Astrocyte (in vitro differentiated cells and primary cell): Measurements from ENCODE around the gene MEIOSIN. TPM values are rescaled to one million over a fixed set of nuclear protein-coding genes. Genes with fewer than 3 reads are reported as not detected.

ENCODE experiments used
- DNase-seq: peaks from one replicate; pipeline ENCODE4 v3.0.0-alpha.2; 2010; ENCODE audit warnings: low read depth
- FAIRE-seq: peaks from 2 replicates; lab custom pipeline; 2011; peaks lifted over from hg19 to GRCh38; lab: Jason Lieb, UNC
- H2AFZ ChIP-seq: 2 replicates; pipeline ENCODE4 v1.6.0; 2012; ENCODE audit warnings: low read depth, low read length, inconsistent platforms
- H3K27ac ChIP-seq: 2 replicates; pipeline ENCODE4 v1.5.1; 2011; ENCODE audit warnings: low read depth, low read length, inconsistent platforms
- H3K27me3 ChIP-seq: 2 replicates; pipeline ENCODE4 v1.6.0; 2011; ENCODE audit warnings: low read length, inconsistent platforms; ENCODE audit not compliant: insufficient read depth
- H3K36me3 ChIP-seq: 2 replicates; pipeline ENCODE4 v1.5.1; 2011; ENCODE audit warnings: low read length, inconsistent platforms; ENCODE audit not compliant: insufficient read depth
- H3K4me1 ChIP-seq: 2 replicates; pipeline ENCODE4 v1.5.1; 2011; ENCODE audit warnings: low read length, inconsistent platforms; ENCODE audit not compliant: insufficient read depth
- H3K4me2 ChIP-seq: 2 replicates; pipeline ENCODE4 v1.6.0; 2012; ENCODE audit warnings: low read length, inconsistent platforms
- H3K4me3 ChIP-seq: 2 replicates; pipeline ENCODE4 v1.5.1; 2011; ENCODE audit warnings: low read depth, mild to moderate bottlenecking, low read length, inconsistent platforms; ENCODE audit not compliant: insufficient read depth
- H3K79me2 ChIP-seq: 2 replicates; pipeline ENCODE4 v1.6.0; 2012; ENCODE audit warnings: mild to moderate bottlenecking, low read length, inconsistent platforms; ENCODE audit not compliant: insufficient read depth
- H3K9ac ChIP-seq: 2 replicates; pipeline ENCODE4 v1.6.0; 2012; ENCODE audit warnings: mild to moderate bottlenecking, low read length, inconsistent platforms
- H3K9me3 ChIP-seq: 2 replicates; pipeline ENCODE4 v1.5.1; 2012; ENCODE audit warnings: low read depth, mild to moderate bottlenecking, low read length, inconsistent platforms; ENCODE audit not compliant: insufficient read depth
- H4K20me1 ChIP-seq: 2 replicates; pipeline ENCODE4 v1.6.0; 2012; ENCODE audit warnings: low read length, inconsistent platforms; ENCODE audit not compliant: insufficient read depth
- H3K27ac Mint-ChIP-seq: one replicate; pipeline ENCODE4 v1.8.0; 2021; ENCODE audit warnings: mild to moderate bottlenecking, mixed read lengths; ENCODE audit not compliant: unreplicated experiment
- H3K27me3 Mint-ChIP-seq: one replicate; pipeline ENCODE4 v1.8.0; 2021; ENCODE audit warnings: low read depth, mixed read lengths; ENCODE audit not compliant: unreplicated experiment
- H3K36me3 Mint-ChIP-seq: one replicate; pipeline ENCODE4 v1.8.0; 2021; ENCODE audit warnings: low read depth, mixed read lengths; ENCODE audit not compliant: unreplicated experiment
- H3K4me1 Mint-ChIP-seq: one replicate; pipeline ENCODE4 v1.8.0; 2021; ENCODE audit warnings: low read depth, mixed read lengths; ENCODE audit not compliant: unreplicated experiment
- H3K4me3 Mint-ChIP-seq: one replicate; pipeline ENCODE4 v1.8.0; 2021; ENCODE audit warnings: mild to moderate bottlenecking, moderate library complexity, mixed read lengths; ENCODE audit not compliant: unreplicated experiment
- H3K9me3 Mint-ChIP-seq: one replicate; pipeline ENCODE4 v1.8.0; 2021; ENCODE audit warnings: mild to moderate bottlenecking, mixed read lengths; ENCODE audit not compliant: unreplicated experiment
- EZH2 ChIP-seq: IDR thresholded peaks from 2 replicates; pipeline ENCODE4 v1.6.1; 2012; ENCODE audit warnings: mild to moderate bottlenecking, low read length, inconsistent platforms; ENCODE audit not compliant: insufficient read depth
- total RNA-seq: library from RNA; stranded (reverse); gene quantifications from 2 replicates; pipeline ENCODE4 v1.2.1, GENCODE V29; 2021
- TF ChIP-seq, protein P1 (sequence below): IDR thresholded peaks from 2 replicates; pipeline ENCODE4 v1.5.1; 2011; ENCODE audit warnings: low read depth, mild to moderate bottlenecking, inconsistent platforms, low read length, moderate library complexity; ENCODE audit not compliant: insufficient read depth

The MEIOSIN gene
- total RNA-seq, 1 donor from 2014 or later = not detected

DNA sequence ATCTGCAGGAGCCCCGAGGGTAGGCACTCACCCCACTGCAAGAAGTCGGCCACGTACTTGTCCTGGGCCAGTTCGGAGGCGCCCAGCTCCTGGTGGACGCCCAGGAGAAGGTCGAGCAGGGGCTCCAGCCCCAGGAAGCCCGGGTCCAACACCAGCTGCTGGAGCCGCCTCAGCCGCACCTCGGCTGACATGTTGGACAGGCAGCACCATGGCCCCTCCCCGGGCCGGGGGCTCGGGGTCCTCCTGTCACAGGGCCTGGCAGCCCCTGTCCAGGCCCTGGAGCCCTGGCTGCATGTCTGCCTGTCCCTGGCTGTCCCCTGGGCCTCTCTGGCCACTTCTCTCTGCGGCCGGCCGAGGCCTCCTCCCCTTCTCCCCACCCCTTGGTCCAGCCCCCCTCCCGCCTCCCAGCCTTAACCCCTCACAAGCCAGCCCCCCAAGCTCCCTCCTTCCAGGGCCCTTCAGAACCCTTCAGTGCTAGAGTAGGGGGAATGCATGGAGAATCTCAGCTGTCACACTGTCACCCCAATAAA, 49.0 kb downstream of the MEIOSIN start, which contains the start of gene DMPK:
TSS of gene DMPK (minus strand) at position 329 of the 530 bp plus-strand sequence. CDS start at position 191, 138 bp downstream.
- H3K4me3 ChIP-seq = no peak within 1 kb of the TSS
- peaks cover 29% of the 10 kb centered on the region for H3K79me2 ChIP-seq
- Mint-ChIP-seq H3K27me3 (no peaks in the 10 kb centered on the region), H3K36me3 (peaks cover 16% of the 10 kb centered on the region), H3K4me3 (peak within 1 kb of the TSS; percentile 20), H3K9me3 (peaks cover 2% of the 10 kb centered on the region), H3K27ac (peak within 1 kb of the TSS; percentile 89), H3K4me1 (peaks cover 24% of the 10 kb centered on the region)
- DNase-seq (no peak), FAIRE-seq (no peak)
- no peak within 1 kb of the TSS for H2AFZ ChIP-seq
- H3K9me3 ChIP-seq = no peaks in the 10 kb centered on the region
- TF ChIP-seq, protein P1, sequence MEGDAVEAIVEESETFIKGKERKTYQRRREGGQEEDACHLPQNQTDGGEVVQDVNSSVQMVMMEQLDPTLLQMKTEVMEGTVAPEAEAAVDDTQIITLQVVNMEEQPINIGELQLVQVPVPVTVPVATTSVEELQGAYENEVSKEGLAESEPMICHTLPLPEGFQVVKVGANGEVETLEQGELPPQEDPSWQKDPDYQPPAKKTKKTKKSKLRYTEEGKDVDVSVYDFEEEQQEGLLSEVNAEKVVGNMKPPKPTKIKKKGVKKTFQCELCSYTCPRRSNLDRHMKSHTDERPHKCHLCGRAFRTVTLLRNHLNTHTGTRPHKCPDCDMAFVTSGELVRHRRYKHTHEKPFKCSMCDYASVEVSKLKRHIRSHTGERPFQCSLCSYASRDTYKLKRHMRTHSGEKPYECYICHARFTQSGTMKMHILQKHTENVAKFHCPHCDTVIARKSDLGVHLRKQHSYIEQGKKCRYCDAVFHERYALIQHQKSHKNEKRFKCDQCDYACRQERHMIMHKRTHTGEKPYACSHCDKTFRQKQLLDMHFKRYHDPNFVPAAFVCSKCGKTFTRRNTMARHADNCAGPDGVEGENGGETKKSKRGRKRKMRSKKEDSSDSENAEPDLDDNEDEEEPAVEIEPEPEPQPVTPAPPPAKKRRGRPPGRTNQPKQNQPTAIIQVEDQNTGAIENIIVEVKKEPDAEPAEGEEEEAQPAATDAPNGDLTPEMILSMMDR = no peak
- no peak for TF ChIP-seq EZH2
- peaks cover 21% of the 10 kb centered on the region for H3K4me1 ChIP-seq
- H3K27ac ChIP-seq = peak within 1 kb of the TSS; percentile 67
- H3K27me3 ChIP-seq = no peaks in the 10 kb centered on the region
- H3K36me3 ChIP-seq = peaks cover 8% of the 10 kb centered on the region
- peak within 1 kb of the TSS; percentile 70 for H3K4me2 ChIP-seq
- H4K20me1 ChIP-seq = peaks cover 74% of the 10 kb centered on the region
- peak within 1 kb of the TSS; percentile 71 for H3K9ac ChIP-seq

DNA sequence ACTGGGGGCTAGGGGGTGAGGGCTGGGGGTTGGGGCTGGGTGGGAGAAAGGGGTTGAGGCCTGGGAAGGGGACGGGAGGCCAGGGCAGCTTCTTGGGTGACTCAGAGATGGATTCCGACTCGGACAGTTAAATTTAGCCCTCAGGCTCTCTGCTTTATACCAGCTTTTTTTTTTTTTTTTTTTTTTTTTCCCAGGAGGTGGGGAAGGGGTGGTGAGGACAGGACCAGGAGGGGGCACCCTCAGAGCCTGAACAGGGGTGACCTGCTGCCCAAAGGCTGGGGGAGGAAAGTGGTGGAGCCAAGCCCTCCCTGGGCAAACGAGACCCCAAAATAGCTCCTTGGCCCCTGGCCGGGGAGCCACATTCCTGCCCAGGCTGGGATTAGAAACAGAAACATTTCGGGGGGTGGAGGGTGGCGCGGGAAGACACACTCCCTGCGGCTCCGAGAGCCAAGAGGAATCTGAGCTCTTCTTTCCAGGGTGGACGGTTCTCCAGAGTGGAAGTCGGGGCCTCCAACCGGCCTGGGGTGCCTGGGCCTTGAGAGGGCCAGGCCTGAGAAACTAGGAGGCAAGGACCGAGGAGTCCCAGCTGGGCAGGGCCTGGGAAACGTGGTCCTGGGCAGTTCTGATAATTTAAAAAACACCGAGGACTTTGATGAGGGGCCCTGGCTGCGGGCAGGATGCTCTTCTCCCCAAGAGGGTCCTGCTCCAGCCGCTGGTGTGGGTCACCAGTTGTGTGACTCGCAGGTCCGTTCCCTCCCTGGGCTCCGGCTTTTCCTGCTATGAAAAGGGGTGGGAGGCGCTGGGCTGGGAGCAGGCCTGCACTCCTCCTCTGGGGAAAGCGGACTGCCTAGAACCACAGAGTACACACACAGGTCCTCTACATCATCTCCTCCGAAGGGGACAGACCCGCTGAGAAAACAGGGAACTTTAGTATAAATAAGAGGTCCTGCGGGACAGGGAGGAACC, 49.9 kb downstream of the MEIOSIN start:
- peak overlapping the region; percentile 89 for H3K27ac Mint-ChIP-seq
- H4K20me1 ChIP-seq = peaks cover 76% of the 10 kb centered on the region
- no peaks in the 10 kb centered on the region for H3K9me3 ChIP-seq
- peaks cover 21% of the 10 kb centered on the region for H3K4me1 ChIP-seq
- FAIRE-seq (no peak), DNase-seq (peak; percentile 52)
- H3K36me3 ChIP-seq = peaks cover 11% of the 10 kb centered on the region
- peak overlapping the region; percentile 70 for H3K4me2 ChIP-seq
- H3K27ac ChIP-seq = peak overlapping the region; percentile 67
- peaks cover 34% of the 10 kb centered on the region for H3K79me2 ChIP-seq
- TF ChIP-seq EZH2 = no peak
- TF ChIP-seq, protein P1 = no peak
- peak overlapping the region; percentile 71 for H3K9ac ChIP-seq
- H3K4me1 Mint-ChIP-seq = peaks cover 24% of the 10 kb centered on the region
- no peaks in the 10 kb centered on the region for H3K27me3 ChIP-seq
- H3K9me3 Mint-ChIP-seq = no peaks in the 10 kb centered on the region
- no peaks in the 10 kb centered on the region for H3K27me3 Mint-ChIP-seq
- no peak overlapping the region for H2AFZ ChIP-seq
- peaks cover 19% of the 10 kb centered on the region for H3K36me3 Mint-ChIP-seq
- H3K4me3 ChIP-seq = no peak overlapping the region
- peak overlapping the region; percentile 23 for H3K4me3 Mint-ChIP-seq
